HG03139 (cell line): Measurements from ENCODE around the gene PKD1L1.

Experiments
- ATAC-seq: cut with Tn5 transposase; IDR thresholded peaks from one replicate; pipeline ENCODE4 v1.9.1; 2021; ENCODE audit not compliant: unreplicated experiment

PKD1L1 gene

GRCh38 chr7:47743965-47744591 lies 204.2 kb downstream of the PKD1L1 start:
- no peak for ATAC-seq

- ATAC-seq, result no peak
These were observed 206.3 kb downstream of the PKD1L1 start for GRCh38 chr7:47741984-47742383.

- ATAC-seq, result no peak
These were observed 208.4 kb downstream of the PKD1L1 start for GRCh38 chr7:47739891-47740290.

- ATAC-seq, result no peak
These were observed 208.9 kb downstream of the PKD1L1 start for GRCh38 chr7:47739301-47739875.

- ATAC-seq, result no peak
These were observed 209.6 kb downstream of the PKD1L1 start for GRCh38 chr7:47738563-47739166.

- ATAC-seq, result no peak
These were observed 210.7 kb downstream of the PKD1L1 start for GRCh38 chr7:47737601-47738000.

GRCh38 chr7:47735431-47736345 lies 212.6 kb downstream of the PKD1L1 start:
- no peak for ATAC-seq

GRCh38 chr7:47734949-47735291 lies 213.3 kb downstream of the PKD1L1 start:
- ATAC-seq, result no peak

GRCh38 chr7:47734287-47734948 lies 213.8 kb downstream of the PKD1L1 start:
- no peak for ATAC-seq

GRCh38 chr7:47730142-47730541 lies 218.1 kb downstream of the PKD1L1 start:
- no peak for ATAC-seq

- no peak for ATAC-seq
These were observed 222.1 kb downstream of the PKD1L1 start for GRCh38 chr7:47726047-47726726.

GRCh38 chr7:47725031-47725780 lies 223.1 kb downstream of the PKD1L1 start:
- no peak for ATAC-seq
